Measurements from ENCODE around the gene NRXN3. TPM values are rescaled to one million over a fixed set of nuclear protein-coding genes. Genes with fewer than 3 reads are reported as not detected.

Gene NRXN3
- total and polyA plus RNA-seq, 2 of the 13 experiments (the other 11 are each of a cell fraction or from before 2014, with no cell fraction given) = 0.03 TPM; not detected in 1

GRCh38 chr14:79293482-79294177, 1123.5 kb downstream of the NRXN3 start:
- no peak for FAIRE-seq
- no peak for ATAC-seq
- CTCF ChIA-PET (ENCODE audit: low intra/inter-chr PET ratio, low total read pairs) = no interaction called here
- Histone ChIP-seq H3K4me1 (ENCODE audit: insufficient read depth, low read length) (no peaks in the 10 kb centered on the region), H3K4me2 (ENCODE audit: low read depth, low read length) (no peak overlapping the region), H3K27me3 (ENCODE audit: control insufficient read depth in 1 of 2, insufficient read depth in 2 of 2, low read length in 2 of 2) (no peaks in the 10 kb centered on the region), H2AFZ (ENCODE audit: low read length) (no peak overlapping the region), H4K20me1 (ENCODE audit: insufficient read depth, low read length) (no peaks in the 10 kb centered on the region), H3K79me2 (ENCODE audit: insufficient read depth, low read length) (no peaks in the 10 kb centered on the region), H3K36me3 (replicated peaks in 1 of 2; ENCODE audit: control insufficient read depth in 1 of 2, insufficient read depth in 2 of 2, low read length in 2 of 2) (no peaks in the 10 kb centered on the region), H3K27ac (ENCODE audit: extremely low read length, insufficient read depth, low read length) (no peak overlapping the region), H3K9ac (ENCODE audit: insufficient read depth, low read depth, low read length) (no peak overlapping the region), H3K4me3 (replicated peaks in 1 of 3; ENCODE audit: insufficient read depth in 1 of 3, low read depth in 2 of 3, low read length in 3 of 3) (no peak overlapping the region), H3K9me3 (ENCODE audit: low read length) (peaks cover 53% of the 10 kb centered on the region)
- TF ChIP-seq ARHGAP35 (CRISPR knock-in tag; IDR thresholded peaks at IDR 0.05; ENCODE audit: borderline replicate concordance) (no peak), NFKB2 (CRISPR knock-in tag; IDR thresholded peaks at IDR 0.05; ENCODE audit: borderline replicate concordance) (no peak), ZNF792 (CRISPR knock-in tag; IDR thresholded peaks at IDR 0.05) (no peak), HNRNPLL (IDR thresholded peaks at IDR 0.05; ENCODE audit: low read depth, low read length, poor library complexity, severe bottlenecking) (no peak), ZNF121 (CRISPR knock-in tag; IDR thresholded peaks at IDR 0.05) (no peak), NFATC3 (CRISPR knock-in tag; IDR thresholded peaks at IDR 0.05) (no peak), SRY (CRISPR knock-in tag; IDR thresholded peaks at IDR 0.05) (no peak), ZNF746 (CRISPR knock-in tag; IDR thresholded peaks at IDR 0.05) (no peak)
- BruUV-seq (replicated peaks) = no TSS peak
- intact Hi-C loops (cut with micrococcal nuclease; ENCODE audit: unreplicated experiment) (no loop called here), in situ Hi-C loops (cut with HindIII; ENCODE audit: extremely low pct_ligation_motif_present, low pct_unique_long_range_greater_than_20kb) (no loop called here)
- POLR2A ChIA-PET = no interaction called here
- no peak for DNase-seq (ENCODE audit: low spot score)
- 35% methylated on average over 11 of the region's 11 CpGs for WGBS (ENCODE audit: low lambda C conversion rate)

DNA sequence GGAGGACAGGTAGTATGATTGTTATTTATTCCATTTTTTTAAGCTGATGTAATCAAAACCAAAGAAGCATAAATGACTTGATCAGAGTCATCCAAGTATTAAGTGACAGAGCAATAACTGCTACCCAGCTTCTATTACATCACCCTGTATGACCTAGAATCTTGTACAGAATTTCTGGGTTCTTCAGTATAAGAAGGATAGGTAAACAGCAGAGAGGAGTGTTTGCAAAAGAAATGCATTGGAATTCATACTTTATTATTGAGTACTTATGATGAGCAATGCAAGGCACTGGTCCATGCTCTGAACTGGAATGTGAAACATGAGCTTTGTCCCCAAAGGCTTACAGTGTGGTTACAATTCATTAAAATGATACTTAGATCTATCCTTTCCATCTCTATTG, 1124.3 kb downstream of the NRXN3 start:
- Histone ChIP-seq H3K4me1 (ENCODE audit: insufficient read depth, low read length) (no peaks in the 10 kb centered on the region), H3K27me3 (ENCODE audit: control insufficient read depth in 1 of 2, insufficient read depth in 2 of 2, low read length in 2 of 2) (no peaks in the 10 kb centered on the region), H3K4me3 (replicated peaks in 1 of 3; ENCODE audit: insufficient read depth in 1 of 3, low read depth in 2 of 3, low read length in 3 of 3) (no peak overlapping the region), H2AFZ (ENCODE audit: low read length) (no peak overlapping the region), H3K36me3 (replicated peaks in 1 of 2; ENCODE audit: control insufficient read depth in 1 of 2, insufficient read depth in 2 of 2, low read length in 2 of 2) (no peaks in the 10 kb centered on the region), H3K4me2 (ENCODE audit: low read depth, low read length) (no peak overlapping the region), H3K9ac (ENCODE audit: insufficient read depth, low read depth, low read length) (no peak overlapping the region), H3K79me2 (ENCODE audit: insufficient read depth, low read length) (no peaks in the 10 kb centered on the region), H3K27ac (ENCODE audit: extremely low read length, insufficient read depth, low read length) (no peak overlapping the region), H4K20me1 (ENCODE audit: insufficient read depth, low read length) (no peaks in the 10 kb centered on the region), H3K9me3 (ENCODE audit: low read length) (peaks cover 51% of the 10 kb centered on the region)
- intact Hi-C loops (cut with micrococcal nuclease; ENCODE audit: unreplicated experiment) (no loop called here), in situ Hi-C loops (cut with HindIII; ENCODE audit: extremely low pct_ligation_motif_present, low pct_unique_long_range_greater_than_20kb) (no loop called here)
- POLR2A ChIA-PET = no interaction called here
- BruUV-seq (replicated peaks) = no TSS peak
- ATAC-seq = no peak
- DNase-seq (ENCODE audit: low spot score) = no peak
- peak in 1 of 2 experiments; percentile 45; a peak in 2 of 4 replicates for TF ChIP-seq MAFK (conservative IDR thresholded peaks at IDR 0.05 in 1 of 2, IDR thresholded peaks at IDR 0.05 in 1 of 2; ENCODE audit: low read length in 2 of 2)
- TF ChIP-seq, protein P1, sequence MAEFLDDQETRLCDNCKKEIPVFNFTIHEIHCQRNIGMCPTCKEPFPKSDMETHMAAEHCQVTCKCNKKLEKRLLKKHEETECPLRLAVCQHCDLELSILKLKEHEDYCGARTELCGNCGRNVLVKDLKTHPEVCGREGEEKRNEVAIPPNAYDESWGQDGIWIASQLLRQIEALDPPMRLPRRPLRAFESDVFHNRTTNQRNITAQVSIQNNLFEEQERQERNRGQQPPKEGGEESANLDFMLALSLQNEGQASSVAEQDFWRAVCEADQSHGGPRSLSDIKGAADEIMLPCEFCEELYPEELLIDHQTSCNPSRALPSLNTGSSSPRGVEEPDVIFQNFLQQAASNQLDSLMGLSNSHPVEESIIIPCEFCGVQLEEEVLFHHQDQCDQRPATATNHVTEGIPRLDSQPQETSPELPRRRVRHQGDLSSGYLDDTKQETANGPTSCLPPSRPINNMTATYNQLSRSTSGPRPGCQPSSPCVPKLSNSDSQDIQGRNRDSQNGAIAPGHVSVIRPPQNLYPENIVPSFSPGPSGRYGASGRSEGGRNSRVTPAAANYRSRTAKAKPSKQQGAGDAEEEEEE (CRISPR knock-in tag; IDR thresholded peaks at IDR 0.05; ENCODE audit: borderline replicate concordance) = no peak
- no peak for FAIRE-seq
- CTCF ChIA-PET (ENCODE audit: low intra/inter-chr PET ratio, low total read pairs) = no interaction called here

Data from HepG2 (cell line).